ENCODE results near the gene GMPPA.

DNA sequence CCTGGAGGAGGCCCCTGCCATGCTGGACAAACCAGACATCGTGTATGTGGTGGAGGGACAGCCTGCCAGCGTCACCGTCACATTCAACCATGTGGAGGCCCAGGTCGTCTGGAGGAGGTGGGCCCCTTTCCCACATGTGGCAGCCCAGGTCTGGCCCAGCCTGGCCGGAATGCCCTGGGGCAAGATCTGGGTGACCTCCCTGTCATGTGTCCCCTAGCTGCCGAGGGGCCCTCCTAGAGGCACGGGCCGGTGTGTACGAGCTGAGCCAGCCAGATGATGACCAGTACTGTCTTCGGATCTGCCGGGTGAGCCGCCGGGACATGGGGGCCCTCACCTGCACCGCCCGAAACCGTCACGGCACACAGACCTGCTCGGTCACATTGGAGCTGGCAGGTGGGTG is 25.2 kb upstream of the GMPPA start:
- TF ChIP-seq, protein P1, sequence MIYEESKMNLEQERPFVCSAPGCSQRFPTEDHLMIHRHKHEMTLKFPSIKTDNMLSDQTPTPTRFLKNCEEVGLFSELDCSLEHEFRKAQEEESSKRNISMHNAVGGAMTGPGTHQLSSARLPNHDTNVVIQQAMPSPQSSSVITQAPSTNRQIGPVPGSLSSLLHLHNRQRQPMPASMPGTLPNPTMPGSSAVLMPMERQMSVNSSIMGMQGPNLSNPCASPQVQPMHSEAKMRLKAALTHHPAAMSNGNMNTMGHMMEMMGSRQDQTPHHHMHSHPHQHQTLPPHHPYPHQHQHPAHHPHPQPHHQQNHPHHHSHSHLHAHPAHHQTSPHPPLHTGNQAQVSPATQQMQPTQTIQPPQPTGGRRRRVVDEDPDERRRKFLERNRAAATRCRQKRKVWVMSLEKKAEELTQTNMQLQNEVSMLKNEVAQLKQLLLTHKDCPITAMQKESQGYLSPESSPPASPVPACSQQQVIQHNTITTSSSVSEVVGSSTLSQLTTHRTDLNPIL (CRISPR knock-in tag; IDR thresholded peaks at IDR 0.05; ENCODE audit: low read depth) = no peak
- TF ChIP-seq BACH2 (CRISPR knock-in tag; IDR thresholded peaks at IDR 0.05; ENCODE audit: borderline replicate concordance) (no peak), OSR1 (CRISPR knock-in tag; IDR thresholded peaks at IDR 0.05) (no peak)
